ENCODE results near the gene B3GALNT2.

DNA sequence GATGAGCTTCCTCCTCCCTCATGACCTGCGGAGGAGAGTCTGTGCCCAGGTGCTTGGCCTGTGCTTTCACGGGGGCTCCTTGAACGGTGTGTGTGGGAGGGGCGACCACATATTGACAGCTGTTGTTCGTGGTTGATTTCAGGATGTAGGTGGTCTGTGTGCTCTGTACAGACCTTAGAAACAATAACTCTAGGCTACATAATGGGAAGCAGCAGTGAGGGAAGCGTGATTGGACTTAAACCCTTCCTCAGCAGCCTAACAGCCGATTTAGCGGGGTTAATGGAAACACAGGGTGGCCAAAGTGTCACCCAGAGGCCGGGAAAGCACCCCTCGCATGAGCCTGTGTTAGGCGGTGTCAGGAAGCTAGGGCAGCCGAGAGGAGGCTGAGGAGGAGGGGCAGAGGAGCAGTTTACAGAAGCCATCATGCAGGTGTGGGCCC lies 81.0 kb downstream of the B3GALNT2 start:
- TF ChIP-seq, protein P1, sequence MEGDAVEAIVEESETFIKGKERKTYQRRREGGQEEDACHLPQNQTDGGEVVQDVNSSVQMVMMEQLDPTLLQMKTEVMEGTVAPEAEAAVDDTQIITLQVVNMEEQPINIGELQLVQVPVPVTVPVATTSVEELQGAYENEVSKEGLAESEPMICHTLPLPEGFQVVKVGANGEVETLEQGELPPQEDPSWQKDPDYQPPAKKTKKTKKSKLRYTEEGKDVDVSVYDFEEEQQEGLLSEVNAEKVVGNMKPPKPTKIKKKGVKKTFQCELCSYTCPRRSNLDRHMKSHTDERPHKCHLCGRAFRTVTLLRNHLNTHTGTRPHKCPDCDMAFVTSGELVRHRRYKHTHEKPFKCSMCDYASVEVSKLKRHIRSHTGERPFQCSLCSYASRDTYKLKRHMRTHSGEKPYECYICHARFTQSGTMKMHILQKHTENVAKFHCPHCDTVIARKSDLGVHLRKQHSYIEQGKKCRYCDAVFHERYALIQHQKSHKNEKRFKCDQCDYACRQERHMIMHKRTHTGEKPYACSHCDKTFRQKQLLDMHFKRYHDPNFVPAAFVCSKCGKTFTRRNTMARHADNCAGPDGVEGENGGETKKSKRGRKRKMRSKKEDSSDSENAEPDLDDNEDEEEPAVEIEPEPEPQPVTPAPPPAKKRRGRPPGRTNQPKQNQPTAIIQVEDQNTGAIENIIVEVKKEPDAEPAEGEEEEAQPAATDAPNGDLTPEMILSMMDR (conservative IDR thresholded peaks at IDR 0.05; ENCODE audit: low read depth, low read length) = no peak
- no peak for TF ChIP-seq MAZ (IDR thresholded peaks at IDR 0.05; ENCODE audit: borderline replicate concordance, low read depth, low read length)
- TF ChIP-seq BHLHE40 (IDR thresholded peaks at IDR 0.05; ENCODE audit: low read depth, low read length) = no peak
- TF ChIP-seq RAD21 (IDR thresholded peaks at IDR 0.05; ENCODE audit: low read length) = no peak
- TF ChIP-seq SMC3 (IDR thresholded peaks at IDR 0.05; ENCODE audit: low read depth, low read length) = no peak
- no peak for TF ChIP-seq POLR2A (IDR thresholded peaks at IDR 0.05; ENCODE audit: low read depth, low read length)
- TF ChIP-seq, protein P2, sequence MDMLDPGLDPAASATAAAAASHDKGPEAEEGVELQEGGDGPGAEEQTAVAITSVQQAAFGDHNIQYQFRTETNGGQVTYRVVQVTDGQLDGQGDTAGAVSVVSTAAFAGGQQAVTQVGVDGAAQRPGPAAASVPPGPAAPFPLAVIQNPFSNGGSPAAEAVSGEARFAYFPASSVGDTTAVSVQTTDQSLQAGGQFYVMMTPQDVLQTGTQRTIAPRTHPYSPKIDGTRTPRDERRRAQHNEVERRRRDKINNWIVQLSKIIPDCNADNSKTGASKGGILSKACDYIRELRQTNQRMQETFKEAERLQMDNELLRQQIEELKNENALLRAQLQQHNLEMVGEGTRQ (IDR thresholded peaks at IDR 0.05; ENCODE audit: low read depth, low read length) = no peak

Data from IMR-90 (cell line).